Neural crest cell (in vitro differentiated cells): ENCODE data around the gene TMEM269. TPM values are rescaled to one million over a fixed set of nuclear protein-coding genes. Genes with fewer than 3 reads are reported as not detected.

ENCODE experiments used
- DNase-seq: peaks from one replicate; pipeline ENCODE4 v3.0.0; 2021; ENCODE audit warnings: low read depth, mixed read lengths, low spot score
- H3K27ac Mint-ChIP-seq: one replicate; pipeline ENCODE4 v1.8.0; 2021; ENCODE audit warnings: mild to moderate bottlenecking, mixed read lengths; ENCODE audit not compliant: unreplicated experiment
- H3K27me3 Mint-ChIP-seq: 2 replicates; pipeline ENCODE4 v1.8.0; 2021; ENCODE audit warnings: low read depth, mild to moderate bottlenecking, mixed read lengths
- H3K36me3 Mint-ChIP-seq: 2 replicates; pipeline ENCODE4 v1.8.0; 2021; ENCODE audit warnings: low read depth, mild to moderate bottlenecking, mixed read lengths
- H3K4me1 Mint-ChIP-seq: 2 replicates; pipeline ENCODE4 v1.8.0; 2021; ENCODE audit warnings: mixed read lengths
- H3K4me3 Mint-ChIP-seq: one replicate; pipeline ENCODE4 v1.8.0; 2021; ENCODE audit warnings: mild to moderate bottlenecking, mixed read lengths
- H3K9me3 Mint-ChIP-seq: 2 replicates; pipeline ENCODE4 v1.8.0; 2021; ENCODE audit warnings: mixed read lengths
- total RNA-seq: library from RNA; stranded (reverse); gene quantifications from 2 replicates; pipeline ENCODE4 v1.2.1, GENCODE V29; 2021
- TF ChIP-seq, protein P1 (sequence below): fragments of 200-600 bp; sonication (generic); conservative IDR thresholded peaks from 2 replicates; pipeline ENCODE4 v1.5.0; 2021; ENCODE audit warnings: antibody characterized with exemption, mild to moderate bottlenecking

TMEM269 gene
- total RNA-seq, 1 donor from 2014 or later = 0.70 TPM

DNA sequence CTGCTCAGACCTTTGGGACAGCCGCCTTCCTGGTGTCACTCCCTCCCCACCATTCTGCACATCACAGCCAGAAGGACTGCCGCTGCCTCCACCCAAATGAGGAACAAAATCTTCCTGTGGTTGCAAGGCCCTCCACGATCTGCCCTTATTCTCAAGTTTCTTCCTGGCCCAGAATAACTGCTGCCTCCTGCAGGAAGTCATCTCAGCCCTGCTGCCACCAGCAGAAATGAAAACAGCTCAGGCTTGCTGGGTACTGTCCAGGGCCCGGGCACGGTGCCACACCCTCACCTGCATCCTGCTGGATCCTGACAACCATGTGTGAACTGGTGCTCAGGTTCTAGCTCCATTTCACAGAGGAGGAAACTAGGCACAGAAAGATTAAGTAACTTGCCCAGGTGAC, 47.5 kb upstream of the TMEM269 start:
- H3K36me3 Mint-ChIP-seq = no peaks in the 10 kb centered on the region
- no peaks in the 10 kb centered on the region for H3K27me3 Mint-ChIP-seq
- no peak overlapping the region for H3K27ac Mint-ChIP-seq
- no peak for DNase-seq
- H3K4me3 Mint-ChIP-seq = no peak overlapping the region
- H3K9me3 Mint-ChIP-seq = no peaks in the 10 kb centered on the region
- peaks cover 17% of the 10 kb centered on the region for H3K4me1 Mint-ChIP-seq
- TF ChIP-seq, protein P1, sequence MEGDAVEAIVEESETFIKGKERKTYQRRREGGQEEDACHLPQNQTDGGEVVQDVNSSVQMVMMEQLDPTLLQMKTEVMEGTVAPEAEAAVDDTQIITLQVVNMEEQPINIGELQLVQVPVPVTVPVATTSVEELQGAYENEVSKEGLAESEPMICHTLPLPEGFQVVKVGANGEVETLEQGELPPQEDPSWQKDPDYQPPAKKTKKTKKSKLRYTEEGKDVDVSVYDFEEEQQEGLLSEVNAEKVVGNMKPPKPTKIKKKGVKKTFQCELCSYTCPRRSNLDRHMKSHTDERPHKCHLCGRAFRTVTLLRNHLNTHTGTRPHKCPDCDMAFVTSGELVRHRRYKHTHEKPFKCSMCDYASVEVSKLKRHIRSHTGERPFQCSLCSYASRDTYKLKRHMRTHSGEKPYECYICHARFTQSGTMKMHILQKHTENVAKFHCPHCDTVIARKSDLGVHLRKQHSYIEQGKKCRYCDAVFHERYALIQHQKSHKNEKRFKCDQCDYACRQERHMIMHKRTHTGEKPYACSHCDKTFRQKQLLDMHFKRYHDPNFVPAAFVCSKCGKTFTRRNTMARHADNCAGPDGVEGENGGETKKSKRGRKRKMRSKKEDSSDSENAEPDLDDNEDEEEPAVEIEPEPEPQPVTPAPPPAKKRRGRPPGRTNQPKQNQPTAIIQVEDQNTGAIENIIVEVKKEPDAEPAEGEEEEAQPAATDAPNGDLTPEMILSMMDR = no peak

DNA sequence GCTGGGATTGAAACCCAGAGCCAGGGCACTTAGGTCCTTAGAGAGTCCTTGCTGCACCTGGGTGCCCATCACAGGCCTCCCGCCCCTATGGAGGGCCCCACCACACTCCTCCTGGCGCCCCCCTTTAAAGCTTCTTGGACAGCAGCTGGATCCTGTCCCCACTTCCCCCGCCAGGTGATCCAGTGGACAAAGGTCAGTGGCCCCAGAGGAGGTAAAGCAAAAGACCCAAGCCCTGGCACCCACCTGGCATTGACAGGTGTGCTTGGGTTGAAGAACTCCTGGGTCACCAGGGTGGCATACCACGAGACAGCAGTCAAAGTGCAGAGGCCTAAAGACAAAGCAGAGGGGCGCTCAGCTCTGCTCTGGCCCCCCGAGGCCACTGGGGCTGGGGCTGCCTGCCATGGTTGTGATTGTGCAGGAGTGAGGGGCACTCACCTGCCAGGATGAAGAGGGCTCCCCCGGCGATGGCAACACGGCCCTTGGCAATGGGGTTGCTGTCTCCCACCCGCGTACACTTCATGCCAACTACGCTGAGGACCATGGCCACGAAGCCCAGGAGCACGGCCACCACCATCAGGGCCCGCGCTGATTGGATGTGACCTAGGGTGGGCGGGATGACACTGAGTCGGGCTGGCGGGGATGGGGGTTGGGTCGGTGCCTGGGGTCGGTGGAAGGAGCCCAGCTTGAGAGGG, 46.7 kb upstream of the TMEM269 start:
- Mint-ChIP-seq H3K9me3 (no peaks in the 10 kb centered on the region), H3K4me3 (no peak overlapping the region), H3K4me1 (peaks cover 24% of the 10 kb centered on the region), H3K27ac (no peak overlapping the region), H3K27me3 (no peaks in the 10 kb centered on the region), H3K36me3 (no peaks in the 10 kb centered on the region)
- TF ChIP-seq, protein P1 = no peak
- no peak for DNase-seq

DNA sequence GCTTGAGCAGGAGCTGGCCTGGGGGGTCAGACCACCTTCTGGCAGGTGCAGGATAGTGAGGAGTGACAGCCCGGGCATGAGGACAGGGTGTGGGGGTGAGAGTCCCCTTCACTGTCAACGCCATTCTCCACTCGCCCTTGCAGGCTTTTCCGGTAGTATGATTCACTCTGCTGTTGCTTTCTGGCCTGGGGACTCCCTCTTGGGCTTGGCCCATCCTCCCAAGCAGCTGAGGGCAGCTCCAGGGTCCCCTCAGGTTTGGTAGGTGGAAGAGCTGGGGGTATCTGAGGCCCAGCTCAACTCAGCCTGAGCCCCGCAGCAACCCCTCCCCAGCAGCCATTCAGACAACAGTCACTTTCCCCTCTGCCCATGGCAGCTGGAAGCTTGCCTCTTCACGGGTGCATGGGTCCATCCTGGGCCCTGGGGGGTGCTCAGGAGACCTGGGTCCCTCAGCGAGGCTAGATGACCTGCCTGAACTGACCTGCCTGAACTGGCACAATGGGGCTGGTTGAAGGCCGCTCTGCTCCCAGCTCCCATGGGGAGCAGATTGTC, 46.0 kb upstream of the TMEM269 start:
- no peak overlapping the region for H3K4me3 Mint-ChIP-seq
- TF ChIP-seq, protein P1 = no peak
- H3K4me1 Mint-ChIP-seq = peaks cover 31% of the 10 kb centered on the region
- H3K9me3 Mint-ChIP-seq = no peaks in the 10 kb centered on the region
- no peaks in the 10 kb centered on the region for H3K27me3 Mint-ChIP-seq
- no peaks in the 10 kb centered on the region for H3K36me3 Mint-ChIP-seq
- no peak for DNase-seq
- no peak overlapping the region for H3K27ac Mint-ChIP-seq

DNA sequence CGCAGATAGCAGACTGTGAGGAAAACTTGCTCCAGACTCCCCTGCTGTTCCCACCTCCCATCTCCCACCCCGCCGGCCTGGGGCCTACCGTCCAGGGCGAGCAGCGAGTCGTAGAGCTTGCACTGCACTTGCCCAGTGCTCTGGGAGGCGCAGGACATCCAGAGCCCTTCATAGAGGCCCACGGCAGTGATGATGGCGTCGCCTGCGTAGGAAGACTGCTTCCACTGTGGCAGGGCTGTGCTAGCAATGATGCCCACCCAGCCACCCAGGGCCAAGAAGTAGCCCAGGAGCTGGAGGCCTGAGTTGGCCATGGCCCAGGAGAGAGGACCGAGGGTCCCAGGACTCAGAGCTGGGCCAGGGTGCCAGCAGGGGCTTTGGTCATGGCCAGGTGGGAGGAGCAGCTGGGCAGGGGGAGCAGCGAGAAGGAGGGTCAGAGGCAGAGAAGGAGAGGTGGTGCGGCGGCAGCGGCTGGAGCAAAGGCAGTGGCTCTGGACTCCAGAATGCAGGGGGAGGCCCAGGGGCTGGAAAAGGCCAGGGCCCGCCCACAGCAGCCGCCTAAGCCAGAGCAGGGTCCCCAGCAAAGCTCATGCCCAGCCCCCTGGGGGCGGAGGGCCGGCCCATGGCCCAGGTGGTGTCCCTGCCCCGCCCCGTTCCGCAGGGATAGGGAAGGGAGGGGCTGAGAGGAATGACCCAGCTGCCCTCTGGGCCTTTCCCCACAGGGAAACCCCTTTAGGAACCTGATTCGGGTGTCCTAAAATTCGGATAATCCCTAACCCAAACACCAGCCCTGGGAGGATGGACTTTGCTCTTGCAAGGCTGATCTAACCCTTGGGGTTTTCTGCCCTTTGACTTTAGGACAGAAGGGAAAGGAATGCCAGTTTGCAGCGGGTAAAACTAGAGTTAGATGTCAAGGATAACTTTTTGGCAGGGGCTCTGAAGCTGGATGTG, 44.8 kb upstream of the TMEM269 start, which contains the start of gene CLDN19:
TSS of gene CLDN19 (minus strand) at position 484 of the 948 bp plus-strand sequence. CDS start at position 311, 173 bp downstream.
- Mint-ChIP-seq H3K4me3 (no peak within 1 kb of the TSS), H3K36me3 (no peaks in the 10 kb centered on the region), H3K27ac (peak within 1 kb of the TSS; percentile 67), H3K9me3 (no peaks in the 10 kb centered on the region), H3K27me3 (no peaks in the 10 kb centered on the region), H3K4me1 (peaks cover 32% of the 10 kb centered on the region)
- TF ChIP-seq, protein P1 = no peak
- DNase-seq = no peak

- H3K9me3 Mint-ChIP-seq = no peaks in the 10 kb centered on the region
- peak overlapping the region; percentile 67 for H3K27ac Mint-ChIP-seq
- H3K4me1 Mint-ChIP-seq = peaks cover 32% of the 10 kb centered on the region
- DNase-seq = no peak
- peaks cover 6% of the 10 kb centered on the region for H3K36me3 Mint-ChIP-seq
- H3K4me3 Mint-ChIP-seq = no peak overlapping the region
- TF ChIP-seq, protein P1 = no peak
- H3K27me3 Mint-ChIP-seq = no peaks in the 10 kb centered on the region
These were observed 43.8 kb upstream of the TMEM269 start for GRCh38 chr1:42740851-42741580.
